ENCODE measurements around the gene BAG3. TPM values are rescaled to one million over a fixed set of nuclear protein-coding genes. Genes with fewer than 3 reads are reported as not detected.
"Not testable (repeated sequence)": the region's sequence is repeated elsewhere in the genome, so short reads cannot be mapped to it uniquely, and the experiment has no call there.

The BAG3 gene
- polyA plus RNA-seq, 1 experiment = 19.8 TPM

- no peak for TF ChIP-seq CTCF (IDR thresholded peaks at IDR 0.05; ENCODE audit: insufficient read depth, low read depth, low read length)
- peaks cover 10% of the 10 kb centered on the region for H3K36me3 ChIP-seq (ENCODE audit: control insufficient read depth, insufficient read depth, low read length)
- DNase-seq (ENCODE audit: low read depth) = no peak
- no peak overlapping the region for H3K4me3 ChIP-seq (ENCODE audit: low read depth, low read length)
- POLR2A ChIA-PET = no interaction called here
- CTCF ChIA-PET = interaction anchor here (0.8 to 4.4 kb wide), 3 partner anchors 29 to 202 kb away, joined by 3 to 18 read pairs (median 4); no protein-coding TSS in a partner anchor
- H3K27me3 ChIP-seq (ENCODE audit: control insufficient read depth, insufficient read depth, low read length) = no peaks in the 10 kb centered on the region
These were observed 6.5 kb downstream of the BAG3 start for GRCh38 chr10:119657725-119658124.

GRCh38 chr10:119658274-119658673 lies 7.1 kb downstream of the BAG3 start:
- peaks cover 11% of the 10 kb centered on the region for H3K36me3 ChIP-seq (ENCODE audit: control insufficient read depth, insufficient read depth, low read length)
- no peak for TF ChIP-seq CTCF (IDR thresholded peaks at IDR 0.05; ENCODE audit: insufficient read depth, low read depth, low read length)
- ChIA-PET POLR2A (interaction anchor here (0.9 kb wide), 1 partner anchor 10 kb away, joined by 3 read pairs; no protein-coding TSS in a partner anchor), CTCF (interaction anchor here (0.8 to 4.4 kb wide), 3 partner anchors 29 to 202 kb away, joined by 3 to 18 read pairs (median 4); no protein-coding TSS in a partner anchor)
- peak; percentile 64 for DNase-seq (ENCODE audit: low read depth)
- no peaks in the 10 kb centered on the region for H3K27me3 ChIP-seq (ENCODE audit: control insufficient read depth, insufficient read depth, low read length)
- no peak overlapping the region for H3K4me3 ChIP-seq (ENCODE audit: low read depth, low read length)

GRCh38 chr10:119659951-119660350 lies 8.8 kb downstream of the BAG3 start:
- POLR2A ChIA-PET = no interaction called here
- no peak for TF ChIP-seq CTCF (IDR thresholded peaks at IDR 0.05; ENCODE audit: insufficient read depth, low read depth, low read length)
- H3K36me3 ChIP-seq (ENCODE audit: control insufficient read depth, insufficient read depth, low read length) = peaks cover 11% of the 10 kb centered on the region

GRCh38 chr10:119662076-119662605 lies 11.0 kb downstream of the BAG3 start:
- H3K36me3 ChIP-seq (ENCODE audit: control insufficient read depth, insufficient read depth, low read length); H3K4me3 ChIP-seq (ENCODE audit: low read depth, low read length); POLR2A ChIA-PET; H3K27me3 ChIP-seq (ENCODE audit: control insufficient read depth, insufficient read depth, low read length); DNase-seq (ENCODE audit: low read depth): not testable (repeated sequence)
- CTCF ChIA-PET = interaction anchor here (1.8 kb wide), 1 partner anchor 53 kb away, joined by 5 read pairs; no protein-coding TSS in a partner anchor

More at GRCh38 chr10:119659951-119660350, 8.8 kb downstream of the BAG3 start:
- no peak for DNase-seq (ENCODE audit: low read depth)
- Histone ChIP-seq H3K4me3 (ENCODE audit: low read depth, low read length) (no peak overlapping the region), H3K27me3 (ENCODE audit: control insufficient read depth, insufficient read depth, low read length) (no peaks in the 10 kb centered on the region)
- CTCF ChIA-PET = no interaction called here

- ChIA-PET CTCF (interaction anchor here (1.6 to 1.7 kb wide), 2 partner anchors 12 to 23 kb away, joined by 5 read pairs; no protein-coding TSS in a partner anchor), POLR2A (interaction anchor here (0.7 to 1.2 kb wide), 2 partner anchors 228 to 236 kb away, joined by 3 read pairs; partner anchors contain the start of gene SEC23IP)
- Histone ChIP-seq H3K27me3 (ENCODE audit: control insufficient read depth, insufficient read depth, low read length) (no peaks in the 10 kb centered on the region), H3K4me3 (ENCODE audit: low read depth, low read length) (no peak overlapping the region), H3K36me3 (ENCODE audit: control insufficient read depth, insufficient read depth, low read length) (peaks cover 6% of the 10 kb centered on the region; the same call in 1 of the 2 replicates)
- DNase-seq (ENCODE audit: low read depth) = no peak
- no peak for TF ChIP-seq CTCF (IDR thresholded peaks at IDR 0.05; ENCODE audit: insufficient read depth, low read depth, low read length)
These were observed 12.9 kb downstream of the BAG3 start for GRCh38 chr10:119663866-119664698.
